Naive B cell (primary cell): Measurements from ENCODE around the gene LBX2. TPM values are rescaled to one million over a fixed set of nuclear protein-coding genes. Genes with fewer than 3 reads are reported as not detected.
"Not testable (repeated sequence)": the region's sequence is repeated elsewhere in the genome, so short reads cannot be mapped to it uniquely, and the experiment has no call there.

Source experiments
- ATAC-seq, 2 donors: fragments of 150-1000 bp; cut with Tn5 transposase; 2 replicates each; pipeline ENCODE4 v1.10.0; 2021; ENCODE audit warnings: low read depth in 2 of 2, mild to moderate bottlenecking in 2 of 2, moderate library complexity in 2 of 2
- DNase-seq: peaks from one replicate; pipeline ENCODE4 v3.0.0; 2022
- H3K27ac Mint-ChIP-seq, 6 donors: one replicate each; pipeline ENCODE4 v1.8.0; 2020 to 2022; ENCODE audit warnings: mild to moderate bottlenecking in 6 of 6, mixed read lengths in 6 of 6, moderate library complexity in 5 of 6, inconsistent platforms in 2 of 6
- H3K27me3 Mint-ChIP-seq, 3 donors: one replicate each; pipeline ENCODE4 v1.8.0; 2021 to 2022; ENCODE audit warnings: mixed read lengths in 3 of 3, mild to moderate bottlenecking in 1 of 3
- H3K36me3 Mint-ChIP-seq, 2 donors: one replicate each; pipeline ENCODE4 v1.8.0; 2020 to 2022; ENCODE audit warnings: mixed read lengths in 2 of 2, inconsistent platforms in 1 of 2, mild to moderate bottlenecking in 1 of 2
- H3K4me1 Mint-ChIP-seq, 3 donors: one replicate each; pipeline ENCODE4 v1.8.0; 2020 to 2022; ENCODE audit warnings: mixed read lengths in 3 of 3, inconsistent platforms in 1 of 3, mild to moderate bottlenecking in 1 of 3, moderate library complexity in 1 of 3
- H3K4me3 Mint-ChIP-seq, 8 donors: one replicate each; pipeline ENCODE4 v1.8.0; 2020 to 2022; ENCODE audit warnings: mild to moderate bottlenecking in 8 of 8, mixed read lengths in 8 of 8, moderate library complexity in 8 of 8, inconsistent platforms in 2 of 8
- H3K9me3 Mint-ChIP-seq, 7 donors: one replicate each; pipeline ENCODE4 v1.8.0; 2020 to 2022; ENCODE audit warnings: mixed read lengths in 7 of 7, mild to moderate bottlenecking in 5 of 7, inconsistent platforms in 2 of 7, moderate library complexity in 1 of 7
- polyA plus RNA-seq, 6 donors: library from polyadenylated mRNA; unstranded; fragments of 300-500 nt; fragmentation: Illumina TruSeq; gene quantifications; one replicate each; pipeline ENCODE4 v1.2.3, GENCODE V29; 2021; ENCODE audit warnings: low read depth in 6 of 6

LBX2 gene
- polyA plus RNA-seq, 6 donors from 2014 or later = not detected

- peak; percentile 40 to 46 for ATAC-seq
- H3K36me3 Mint-ChIP-seq = peaks cover 0 to 12% of the 10 kb centered on the region in 2 donors
Observed at GRCh38 chr2:74481961-74482800, 17.2 kb downstream of the LBX2 start.

GRCh38 chr2:74481431-74481830 lies 18.0 kb downstream of the LBX2 start:
- peaks cover 22 to 39% (median 29%) of the 10 kb centered on the region in 3 donors for H3K4me1 Mint-ChIP-seq
- no peaks in the 10 kb centered on the region for H3K9me3 Mint-ChIP-seq
- H3K27me3 Mint-ChIP-seq = no peaks in the 10 kb centered on the region
- peak overlapping the region in 2 of 6 donors; percentile 38 to 44 for H3K27ac Mint-ChIP-seq
- DNase-seq (no peak), ATAC-seq (no peak)
- H3K36me3 Mint-ChIP-seq = peaks cover 0 to 5% of the 10 kb centered on the region in 2 donors
- H3K4me3 Mint-ChIP-seq = peak overlapping the region; percentile 95 to 100 (median 100)

More at GRCh38 chr2:74481961-74482800, 17.2 kb downstream of the LBX2 start:
- DNase-seq = no peak
- H3K9me3 Mint-ChIP-seq = no peaks in the 10 kb centered on the region
- H3K27me3 Mint-ChIP-seq = no peaks in the 10 kb centered on the region
- peak overlapping the region; percentile 95 to 100 (median 98) for H3K27ac Mint-ChIP-seq
- H3K4me1 Mint-ChIP-seq = peaks cover 28 to 39% (median 34%) of the 10 kb centered on the region in 3 donors
- H3K4me3 Mint-ChIP-seq = peak overlapping the region; percentile 95 to 100 (median 100)

- peak overlapping the region in 2 of 8 donors; percentile 37 to 92 for H3K4me3 Mint-ChIP-seq
Observed at GRCh38 chr2:74474899-74475298, 24.5 kb downstream of the LBX2 start.

GRCh38 chr2:74474481-74474880 lies 24.9 kb downstream of the LBX2 start:
- DNase-seq = no peak
- ATAC-seq = no peak
- H3K9me3 Mint-ChIP-seq = no peaks in the 10 kb centered on the region
- peak overlapping the region in 2 of 8 donors; percentile 12 to 92 for H3K4me3 Mint-ChIP-seq
- no peaks in the 10 kb centered on the region for H3K27me3 Mint-ChIP-seq
- peak overlapping the region in 1 of 6 donors; percentile 18 for H3K27ac Mint-ChIP-seq
- peaks cover 21 to 31% (median 21%) of the 10 kb centered on the region in 3 donors for H3K4me1 Mint-ChIP-seq
- peaks cover 0 to 17% of the 10 kb centered on the region in 2 donors for H3K36me3 Mint-ChIP-seq

More at GRCh38 chr2:74474899-74475298, 24.5 kb downstream of the LBX2 start:
- peaks cover 0 to 17% of the 10 kb centered on the region in 2 donors for H3K36me3 Mint-ChIP-seq
- no peaks in the 10 kb centered on the region for H3K9me3 Mint-ChIP-seq
- H3K4me1 Mint-ChIP-seq = peaks cover 19 to 31% (median 20%) of the 10 kb centered on the region in 3 donors
- DNase-seq (no peak), ATAC-seq (no peak)
- peak overlapping the region in 1 of 6 donors; percentile 18 for H3K27ac Mint-ChIP-seq
- no peaks in the 10 kb centered on the region for H3K27me3 Mint-ChIP-seq

GRCh38 chr2:74472945-74473258 lies 26.5 kb downstream of the LBX2 start:
- Mint-ChIP-seq H3K4me3 (peak overlapping the region; percentile 92 to 98 (median 97)), H3K27ac (peak overlapping the region; percentile 96 to 98 (median 98)), H3K4me1 (peaks cover 21 to 31% (median 21%) of the 10 kb centered on the region in 3 donors), H3K36me3 (peaks cover 0 to 17% of the 10 kb centered on the region in 2 donors), H3K9me3 (no peaks in the 10 kb centered on the region), H3K27me3 (no peaks in the 10 kb centered on the region)
- ATAC-seq = no peak
- DNase-seq = no peak

- Mint-ChIP-seq H3K9me3 (no peaks in the 10 kb centered on the region), H3K36me3 (peaks cover 0 to 17% of the 10 kb centered on the region in 2 donors), H3K4me3 (peak within 1 kb of the TSS; percentile 92 to 98 (median 97)), H3K27ac (peak within 1 kb of the TSS; percentile 96 to 98 (median 98)), H3K4me1 (peaks cover 21 to 27% (median 21%) of the 10 kb centered on the region in 3 donors), H3K27me3 (no peaks in the 10 kb centered on the region)
- ATAC-seq (peak; percentile 95 to 97), DNase-seq (peak; percentile 91)
Observed at GRCh38 chr2:74472086-74472944, 27.1 kb downstream of the LBX2 start, which contains the start of gene MRPL53. Gene MRPL53 (minus strand): TSS chr2:74472680. CDS start chr2:74472660, 20 bp downstream.

GRCh38 chr2:74471332-74472065 lies 27.9 kb downstream of the LBX2 start:
- H3K27me3 Mint-ChIP-seq = no peaks in the 10 kb centered on the region
- H3K9me3 Mint-ChIP-seq = no peaks in the 10 kb centered on the region
- H3K36me3 Mint-ChIP-seq = peaks cover 0 to 17% of the 10 kb centered on the region in 2 donors
- peak overlapping the region; percentile 92 to 98 (median 97) for H3K4me3 Mint-ChIP-seq
- DNase-seq = no peak
- no peak for ATAC-seq
- H3K4me1 Mint-ChIP-seq = peaks cover 21 to 27% (median 21%) of the 10 kb centered on the region in 3 donors
- peak overlapping the region; percentile 96 to 98 (median 98) for H3K27ac Mint-ChIP-seq

GRCh38 chr2:74470742-74471141 lies 28.7 kb downstream of the LBX2 start:
- ATAC-seq, H3K27me3 Mint-ChIP-seq, H3K9me3 Mint-ChIP-seq, DNase-seq: not testable (repeated sequence)
- Mint-ChIP-seq H3K27ac (peak overlapping the region in 5 of 6 donors; percentile 20 to 85 (median 54)), H3K4me1 (peaks cover 21 to 28% (median 22%) of the 10 kb centered on the region in 3 donors), H3K4me3 (peak overlapping the region; percentile 47 to 92 (median 68)), H3K36me3 (peaks cover 0 to 17% of the 10 kb centered on the region in 2 donors)

- peaks cover 19 to 41% (median 38%) of the 10 kb centered on the region in 3 donors for H3K4me1 Mint-ChIP-seq
- H3K9me3 Mint-ChIP-seq = no peaks in the 10 kb centered on the region
- H3K27ac Mint-ChIP-seq = peak overlapping the region in 5 of 6 donors; percentile 36 to 98 (median 75)
- H3K36me3 Mint-ChIP-seq = no peaks in the 10 kb centered on the region
- no peak for DNase-seq
- H3K4me3 Mint-ChIP-seq = peak overlapping the region; percentile 83 to 99 (median 98)
- ATAC-seq = no peak
- H3K27me3 Mint-ChIP-seq = no peaks in the 10 kb centered on the region
Observed at GRCh38 chr2:74464406-74464805, 35.0 kb downstream of the LBX2 start.

- Mint-ChIP-seq H3K9me3 (no peaks in the 10 kb centered on the region), H3K36me3 (no peaks in the 10 kb centered on the region), H3K27me3 (no peaks in the 10 kb centered on the region), H3K4me1 (peaks cover 26 to 53% (median 48%) of the 10 kb centered on the region in 3 donors), H3K4me3 (peak overlapping the region; percentile 40 to 89 (median 51)), H3K27ac (peak overlapping the region in 3 of 6 donors; percentile 19 to 44 (median 34))
- ATAC-seq = no peak
- DNase-seq = no peak
Observed at GRCh38 chr2:74462786-74463105, 36.7 kb downstream of the LBX2 start.

- no peak for ATAC-seq
- Mint-ChIP-seq H3K4me3 (peak overlapping the region in 4 of 8 donors; percentile 49 to 89 (median 76)), H3K27me3 (no peaks in the 10 kb centered on the region), H3K27ac (peak overlapping the region in 4 of 6 donors; percentile 34 to 59 (median 49)), H3K4me1 (peaks cover 27 to 58% (median 52%) of the 10 kb centered on the region in 3 donors), H3K36me3 (no peaks in the 10 kb centered on the region), H3K9me3 (peaks cover 0 to 1% (median 0%) of the 10 kb centered on the region in 7 donors)
- DNase-seq = no peak
Observed at GRCh38 chr2:74462054-74462785, 37.2 kb downstream of the LBX2 start.
